ENCODE data around the gene MTG2.

DNA sequence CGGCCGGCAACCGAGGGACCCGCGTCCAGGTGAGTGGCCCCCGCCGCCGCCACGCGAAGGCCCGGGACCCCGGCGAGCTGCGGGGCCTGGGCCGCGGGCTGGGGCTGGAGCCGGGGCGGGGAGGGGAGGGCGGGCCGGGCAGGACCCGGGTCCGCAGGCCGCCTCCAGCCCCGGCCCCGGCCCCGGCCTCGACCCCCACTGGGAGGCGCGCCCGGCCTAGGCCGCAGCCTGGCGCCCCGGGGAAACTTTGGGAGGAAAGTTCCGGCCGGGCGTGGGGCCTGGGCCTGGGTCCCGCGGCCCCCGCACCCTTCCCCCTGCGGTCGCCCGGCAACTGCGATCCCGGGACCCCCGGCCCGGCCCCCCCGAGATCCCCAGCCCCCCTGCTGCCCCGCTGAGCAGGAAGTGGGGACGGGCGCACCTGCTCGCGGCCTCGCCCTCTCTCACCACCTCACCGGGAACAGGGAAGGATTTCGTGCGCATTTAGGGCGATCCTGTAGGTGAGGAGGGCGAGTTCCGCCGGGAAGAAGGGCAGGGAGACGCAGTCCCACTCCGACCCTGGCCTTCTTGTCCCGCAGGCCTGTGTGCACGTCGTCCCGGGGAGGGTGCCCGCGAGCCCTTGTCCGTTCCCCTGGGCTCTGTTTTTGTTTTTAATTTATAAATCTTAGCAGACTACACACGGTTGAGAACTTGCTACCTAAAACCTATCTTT, 55.9 kb downstream of the MTG2 start:
- TF ChIP-seq, protein P1, sequence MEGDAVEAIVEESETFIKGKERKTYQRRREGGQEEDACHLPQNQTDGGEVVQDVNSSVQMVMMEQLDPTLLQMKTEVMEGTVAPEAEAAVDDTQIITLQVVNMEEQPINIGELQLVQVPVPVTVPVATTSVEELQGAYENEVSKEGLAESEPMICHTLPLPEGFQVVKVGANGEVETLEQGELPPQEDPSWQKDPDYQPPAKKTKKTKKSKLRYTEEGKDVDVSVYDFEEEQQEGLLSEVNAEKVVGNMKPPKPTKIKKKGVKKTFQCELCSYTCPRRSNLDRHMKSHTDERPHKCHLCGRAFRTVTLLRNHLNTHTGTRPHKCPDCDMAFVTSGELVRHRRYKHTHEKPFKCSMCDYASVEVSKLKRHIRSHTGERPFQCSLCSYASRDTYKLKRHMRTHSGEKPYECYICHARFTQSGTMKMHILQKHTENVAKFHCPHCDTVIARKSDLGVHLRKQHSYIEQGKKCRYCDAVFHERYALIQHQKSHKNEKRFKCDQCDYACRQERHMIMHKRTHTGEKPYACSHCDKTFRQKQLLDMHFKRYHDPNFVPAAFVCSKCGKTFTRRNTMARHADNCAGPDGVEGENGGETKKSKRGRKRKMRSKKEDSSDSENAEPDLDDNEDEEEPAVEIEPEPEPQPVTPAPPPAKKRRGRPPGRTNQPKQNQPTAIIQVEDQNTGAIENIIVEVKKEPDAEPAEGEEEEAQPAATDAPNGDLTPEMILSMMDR (IDR thresholded peaks at IDR 0.05; ENCODE audit: low read length), result no peak
- TF ChIP-seq EZH2 (optimal IDR thresholded peaks at IDR 0.05; ENCODE audit: low read depth, low read length), result no peak

Measured in MM.1S (cell line).